GM18873 (cell line): ENCODE data around the gene CDC5L.
"Not testable (repeated sequence)": the region's sequence is repeated elsewhere in the genome, so short reads cannot be mapped to it uniquely, and the experiment has no call there.

Experiments
- ATAC-seq: cut with Tn5 transposase; IDR thresholded peaks from one replicate; pipeline ENCODE4 v1.9.1; 2021; ENCODE audit warnings: mild to moderate bottlenecking, moderate library complexity, moderate number of reproducible peaks; ENCODE audit not compliant: unreplicated experiment, low FRiP score

Gene CDC5L

DNA sequence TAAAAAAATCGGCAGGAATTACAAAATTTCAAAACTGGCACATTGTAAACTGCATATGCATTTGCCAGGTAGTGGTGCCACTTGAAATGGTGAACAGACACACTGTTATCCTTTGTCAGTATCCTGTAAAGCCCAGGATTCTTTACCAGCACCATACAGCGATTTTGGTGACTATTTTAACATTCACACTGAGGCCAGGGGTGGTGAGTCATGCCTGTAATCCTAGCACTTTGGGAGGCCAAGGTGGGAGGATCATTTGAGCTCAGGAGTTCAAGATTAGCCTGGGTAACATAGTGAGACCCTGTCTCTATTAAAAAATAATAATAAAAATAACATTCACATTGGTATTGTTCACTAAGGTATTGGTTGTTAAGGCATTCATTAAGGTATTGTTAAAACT lies 61.7 kb downstream of the CDC5L start:
- not testable (repeated sequence) for ATAC-seq

DNA sequence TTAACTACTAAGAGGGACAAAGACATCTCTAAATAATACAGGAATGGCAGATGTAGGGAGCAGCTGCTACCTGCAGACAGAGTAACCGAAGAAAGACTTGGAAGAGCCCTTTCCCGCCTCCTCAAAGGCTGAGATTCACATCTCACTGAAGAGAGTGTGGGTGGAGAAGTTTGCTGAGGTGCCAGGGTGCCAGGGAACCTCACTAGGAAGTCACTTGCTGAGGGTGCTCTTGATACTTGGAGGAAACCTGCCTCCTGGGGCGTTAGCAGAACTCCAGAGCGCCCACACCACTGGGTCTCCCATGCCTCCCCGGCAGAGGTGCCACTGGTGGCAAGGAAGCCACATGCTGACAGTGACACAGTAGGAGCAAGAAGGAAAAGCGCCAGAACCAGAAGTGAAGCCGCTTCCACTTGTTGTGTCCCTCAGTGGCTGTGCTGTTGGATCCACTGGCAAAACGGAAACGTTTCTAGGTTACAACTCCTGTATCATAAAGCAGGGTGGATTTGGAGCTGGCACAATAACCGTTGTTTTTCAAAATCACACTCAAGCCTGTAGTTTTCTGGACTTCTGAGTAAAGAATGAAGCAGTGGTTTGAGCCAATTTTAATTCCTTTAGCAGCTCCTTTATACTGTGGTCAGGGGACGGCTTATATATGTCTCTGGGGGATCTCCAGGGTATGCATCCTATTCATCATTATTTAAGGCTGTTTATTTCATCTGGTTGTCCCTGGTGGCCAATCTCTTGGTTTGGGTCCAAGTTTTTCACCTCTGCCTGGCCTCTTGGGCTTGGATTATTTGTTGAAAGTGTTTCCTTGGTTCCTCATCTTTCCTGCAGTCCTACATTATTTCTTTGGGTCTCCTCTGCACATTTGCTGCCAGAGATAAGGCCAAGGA lies 64.5 kb downstream of the CDC5L start:
- ATAC-seq, result no peak

DNA sequence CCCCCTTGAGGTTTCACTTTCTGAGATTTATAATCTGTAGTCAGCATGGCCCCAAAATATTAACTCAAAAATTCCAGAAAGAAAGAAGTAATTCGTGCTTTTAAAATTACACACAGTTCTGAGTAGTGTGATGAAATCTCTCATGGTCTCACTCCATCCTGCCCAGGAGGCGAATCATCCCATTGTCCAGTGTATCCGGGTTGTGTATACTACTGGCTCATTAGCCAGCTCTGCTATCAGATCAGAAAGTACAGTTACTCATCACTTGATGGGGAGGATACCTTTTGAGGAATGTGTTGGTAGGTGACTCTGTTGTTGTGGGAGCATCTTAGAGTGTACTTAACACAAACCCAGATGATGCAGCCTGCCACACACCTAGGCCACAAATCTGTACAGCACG lies 65.2 kb downstream of the CDC5L start:
- ATAC-seq, result no peak

DNA sequence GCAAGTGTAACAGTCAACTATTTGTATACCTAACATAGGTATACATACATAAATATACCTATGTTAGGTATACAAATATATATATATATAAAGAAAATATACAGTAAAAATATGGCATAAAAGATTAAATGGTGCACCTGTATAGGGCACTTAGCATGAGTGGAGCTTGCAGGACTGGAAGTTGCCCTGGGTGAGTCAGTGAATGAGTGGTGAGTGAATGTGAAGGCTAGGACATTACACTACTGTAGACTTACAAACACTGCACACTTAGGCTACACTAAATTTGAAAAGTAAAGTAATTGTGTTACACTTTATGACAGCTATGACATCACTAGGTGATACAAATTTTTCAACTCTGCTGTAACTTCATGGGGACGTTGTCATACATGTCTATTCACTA lies 65.6 kb downstream of the CDC5L start:
- ATAC-seq, result no peak

DNA sequence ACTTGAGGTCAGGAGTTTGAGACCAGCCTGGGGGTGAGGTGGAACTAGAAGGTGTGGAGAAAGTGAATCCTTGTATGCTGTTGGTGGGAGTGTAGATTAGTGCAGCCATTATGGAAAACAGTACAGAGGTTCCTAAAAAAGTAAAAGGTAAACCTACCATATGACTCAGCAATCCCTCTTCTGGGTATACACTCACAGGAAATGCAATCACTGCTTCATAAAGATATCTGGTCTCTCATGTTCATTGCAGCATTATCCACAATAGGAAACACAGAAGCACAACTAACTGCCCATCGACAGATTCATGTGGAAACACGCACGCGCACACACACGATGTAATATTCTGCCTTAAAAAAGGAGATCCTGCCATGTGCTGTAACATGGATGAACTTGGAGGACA lies 66.7 kb downstream of the CDC5L start:
- no peak for ATAC-seq

DNA sequence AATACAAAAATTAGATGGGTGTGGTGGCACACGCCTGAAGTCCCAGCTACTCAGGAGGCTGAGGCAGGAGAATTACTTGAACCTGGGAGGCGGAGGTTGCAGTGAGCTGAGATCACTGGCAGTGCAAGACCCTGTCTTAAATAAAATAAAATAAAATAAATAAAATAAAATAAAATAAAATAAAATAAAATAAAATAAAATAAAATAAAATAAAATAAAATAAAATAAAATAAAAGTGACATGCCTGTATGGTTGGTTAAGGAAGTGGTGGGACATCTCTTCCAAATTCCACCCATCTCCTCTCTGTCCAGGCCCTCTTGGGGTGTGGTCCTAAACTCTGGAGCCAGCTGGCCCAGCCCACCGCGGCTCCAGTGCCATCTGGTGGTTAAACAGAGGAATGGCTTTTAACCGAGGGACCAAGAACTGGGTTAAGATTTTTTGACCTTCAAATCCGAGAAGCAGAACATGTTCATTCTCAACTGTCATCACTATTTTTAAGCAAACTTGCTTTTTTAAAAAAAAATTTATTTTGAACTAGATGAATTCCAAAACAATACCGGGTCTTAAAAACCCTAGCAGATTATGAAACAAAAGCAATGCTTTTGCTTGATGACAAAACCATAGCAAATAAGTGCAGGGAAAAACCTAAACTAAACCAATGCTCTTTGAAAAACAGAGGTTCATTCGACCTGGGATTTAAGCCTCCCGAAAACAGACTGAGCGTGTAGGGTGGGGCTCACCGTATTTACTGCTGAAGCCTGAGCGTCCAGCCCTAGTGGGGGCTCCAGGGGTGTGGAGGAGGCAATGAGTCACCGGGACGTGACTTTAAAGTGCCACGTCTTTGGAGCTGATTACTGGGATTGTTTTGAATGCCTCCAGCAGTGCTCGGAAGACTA lies 68.8 kb downstream of the CDC5L start:
- ATAC-seq, result no peak

DNA sequence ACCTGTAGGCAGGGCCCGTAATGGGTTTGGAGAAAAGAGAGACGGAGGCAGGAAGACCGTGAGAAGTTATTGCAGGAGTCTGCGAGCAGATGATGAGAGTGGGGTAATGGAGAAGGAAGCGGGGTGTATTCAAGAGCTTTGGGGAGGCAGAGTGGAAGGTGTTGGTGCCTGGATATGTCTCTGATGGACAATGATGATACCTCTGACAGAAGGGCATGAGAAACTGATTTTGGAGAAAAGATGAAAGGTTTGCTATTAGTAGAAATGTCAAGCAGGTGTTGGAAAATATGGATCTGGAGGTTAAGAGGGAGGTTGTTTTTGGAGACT lies 69.4 kb downstream of the CDC5L start:
- no peak for ATAC-seq

DNA sequence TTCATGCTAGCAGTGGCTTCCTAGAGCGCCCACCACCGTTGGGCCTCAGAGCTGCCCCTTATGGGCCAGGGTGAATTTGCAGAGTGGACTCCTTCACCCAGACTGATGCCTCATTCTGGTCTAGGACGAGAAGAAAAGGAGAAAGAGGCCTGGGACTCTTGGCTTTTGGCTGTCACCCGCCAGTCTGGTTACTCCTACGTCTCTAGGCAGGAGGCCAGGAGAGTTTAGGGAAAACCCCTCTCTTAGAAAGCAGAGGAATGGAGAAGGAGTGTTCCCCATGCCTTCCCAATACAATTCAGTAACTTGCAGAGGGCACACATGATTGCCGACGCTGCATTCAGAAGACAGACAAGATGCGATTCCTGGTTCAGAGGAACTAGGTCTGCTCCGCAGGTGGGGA lies 70.1 kb downstream of the CDC5L start:
- no peak for ATAC-seq

DNA sequence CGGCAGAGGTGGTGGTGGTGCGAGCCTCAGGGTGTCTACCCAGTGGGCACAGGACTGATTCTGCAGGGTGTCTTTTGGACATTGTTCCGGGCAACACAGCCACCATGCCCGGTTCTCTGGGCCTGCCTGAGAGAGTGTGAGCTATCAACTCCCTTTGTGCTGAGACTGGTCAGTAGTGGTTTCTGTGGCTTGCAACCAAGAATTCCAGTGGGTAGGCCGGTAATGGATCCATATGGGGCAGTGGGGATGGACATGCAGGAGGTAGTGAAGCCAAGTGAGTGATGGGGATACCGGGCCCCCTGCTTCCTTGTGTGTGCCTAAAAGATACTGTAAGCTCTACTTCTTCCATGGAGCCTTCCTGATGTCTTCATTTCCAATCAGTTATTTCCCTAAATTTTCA lies 71.0 kb downstream of the CDC5L start:
- ATAC-seq, result no peak

DNA sequence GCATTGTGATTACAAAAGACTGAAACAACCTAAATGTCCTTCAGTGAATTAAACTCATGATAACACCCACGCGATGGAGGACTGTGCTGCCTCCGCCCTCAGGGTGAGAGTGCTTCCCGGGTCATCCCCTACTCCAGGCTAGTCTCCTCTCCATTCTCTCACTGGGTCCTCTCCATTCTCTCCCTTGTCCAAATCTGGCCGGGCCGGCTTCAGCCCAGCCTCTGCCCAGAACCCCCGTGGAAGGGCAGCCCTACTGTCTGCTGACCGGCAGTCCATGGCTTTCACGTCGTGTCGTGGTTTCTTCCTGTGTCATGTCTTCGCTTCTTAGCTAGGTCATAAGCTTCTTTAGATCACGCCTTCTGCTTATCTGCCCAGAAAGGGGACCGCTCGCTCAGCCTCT lies 74.8 kb downstream of the CDC5L start:
- no peak for ATAC-seq

DNA sequence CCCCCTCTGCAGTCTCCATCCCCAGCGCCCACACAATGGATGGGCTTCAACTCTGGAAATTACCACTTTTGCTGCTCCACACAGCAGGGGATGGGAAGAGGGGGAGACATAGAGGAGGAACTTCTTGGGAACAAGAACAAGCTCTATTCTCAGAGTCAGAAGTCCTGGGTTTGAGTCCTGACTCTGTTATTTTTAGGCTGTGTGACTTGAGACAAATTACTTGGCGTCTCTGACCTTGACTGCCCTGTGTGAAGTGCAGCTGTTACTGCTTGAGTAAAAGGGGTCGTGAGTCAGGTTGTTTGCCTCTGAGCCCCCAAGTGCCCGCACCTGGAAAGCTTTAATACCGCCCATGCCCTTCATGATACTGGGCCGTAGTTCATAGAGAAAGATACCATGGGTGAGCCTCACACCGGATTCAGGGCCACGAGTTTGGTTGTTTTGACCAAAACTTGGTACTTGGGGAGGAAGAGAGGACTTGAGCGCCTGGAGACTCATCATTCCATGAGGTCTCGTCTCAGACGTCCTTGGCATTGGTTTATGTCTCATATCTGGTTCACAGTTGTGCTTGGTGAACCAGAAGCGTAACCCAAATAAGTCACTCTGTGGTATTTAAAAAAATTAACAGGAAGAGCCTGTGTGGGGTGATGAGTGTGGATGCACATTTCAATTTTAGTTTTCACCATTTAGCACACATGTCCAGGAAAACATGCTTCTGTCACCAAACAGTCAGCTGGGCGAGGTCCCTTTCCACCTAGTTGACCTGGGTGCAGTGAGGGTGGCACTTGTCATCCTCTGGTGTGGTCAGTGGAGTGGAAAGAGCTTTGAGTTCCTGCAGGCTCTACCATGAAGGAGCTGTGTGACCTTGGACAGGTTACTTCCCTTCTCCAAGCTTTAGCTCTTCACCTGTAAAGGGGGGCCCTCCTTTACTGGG lies 75.6 kb downstream of the CDC5L start:
- ATAC-seq, result no peak

DNA sequence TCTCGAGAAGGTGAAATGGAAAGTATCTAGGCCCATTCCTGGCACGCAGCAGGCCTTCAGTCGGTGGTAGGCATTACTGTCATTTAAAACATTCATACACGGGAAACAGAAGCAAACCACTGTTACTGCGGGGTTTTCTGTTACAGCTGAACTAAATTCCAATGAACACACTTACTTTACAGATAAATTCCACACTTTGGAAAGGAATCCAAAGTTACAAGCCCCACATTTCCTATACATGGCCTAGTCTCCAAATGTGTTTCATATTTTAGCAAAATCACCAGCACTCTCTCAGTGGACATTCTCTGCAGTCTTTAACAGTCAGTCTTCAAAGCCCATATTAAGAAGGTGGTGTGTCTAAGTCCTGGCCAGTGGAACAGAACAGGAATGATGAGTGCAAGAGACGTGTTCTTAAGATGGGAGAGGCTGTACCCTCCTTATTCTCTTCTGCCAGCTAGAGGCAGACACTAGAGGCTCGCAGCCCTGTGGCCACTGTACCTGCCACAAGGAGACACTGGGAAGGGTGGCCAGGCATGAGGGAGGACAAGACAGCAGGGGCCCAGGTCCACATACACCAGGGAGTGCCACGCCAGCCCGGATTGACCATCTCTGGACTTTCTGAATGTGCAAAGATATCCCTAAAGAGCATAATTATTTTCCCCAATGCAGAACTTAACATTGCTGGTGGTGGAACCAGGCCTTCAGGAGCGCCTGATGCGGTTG lies 76.4 kb downstream of the CDC5L start:
- no peak for ATAC-seq

DNA sequence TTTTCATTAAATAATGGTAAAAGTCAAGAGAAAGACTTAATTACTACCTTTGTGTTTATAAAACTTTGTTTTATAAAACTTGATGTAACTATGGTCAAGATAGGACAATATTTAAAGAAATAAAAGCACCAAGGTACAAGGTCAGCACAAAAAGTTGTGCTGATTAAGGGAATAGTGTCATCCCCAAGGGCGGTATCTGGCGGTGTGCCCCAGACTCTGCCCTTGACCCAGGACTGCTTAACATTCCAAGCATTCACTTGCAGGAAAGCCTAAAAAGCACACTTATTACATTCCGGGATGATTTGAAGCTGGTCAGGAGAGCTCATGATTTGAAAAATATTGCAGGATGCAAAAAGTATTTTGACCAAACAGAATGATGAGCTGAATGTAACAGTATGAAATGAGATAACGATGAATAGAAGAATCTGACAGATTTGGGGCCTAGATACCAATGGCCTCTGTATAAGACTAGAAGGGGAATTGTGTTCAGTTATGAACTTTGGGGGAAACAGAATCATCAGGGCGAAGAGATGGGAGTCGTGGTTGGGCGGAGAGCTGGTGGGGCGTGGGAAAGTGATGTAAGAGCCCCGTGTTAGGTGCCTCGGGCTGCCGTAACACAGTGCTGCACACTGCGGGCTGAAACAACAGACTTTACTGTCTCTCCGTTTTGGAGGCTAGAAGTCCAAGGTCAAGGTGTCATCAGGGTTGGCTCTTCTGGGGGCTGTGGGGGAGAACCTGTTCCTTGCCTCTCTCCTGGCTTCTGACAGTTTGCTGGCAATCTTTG lies 77.2 kb downstream of the CDC5L start:
- no peak for ATAC-seq

DNA sequence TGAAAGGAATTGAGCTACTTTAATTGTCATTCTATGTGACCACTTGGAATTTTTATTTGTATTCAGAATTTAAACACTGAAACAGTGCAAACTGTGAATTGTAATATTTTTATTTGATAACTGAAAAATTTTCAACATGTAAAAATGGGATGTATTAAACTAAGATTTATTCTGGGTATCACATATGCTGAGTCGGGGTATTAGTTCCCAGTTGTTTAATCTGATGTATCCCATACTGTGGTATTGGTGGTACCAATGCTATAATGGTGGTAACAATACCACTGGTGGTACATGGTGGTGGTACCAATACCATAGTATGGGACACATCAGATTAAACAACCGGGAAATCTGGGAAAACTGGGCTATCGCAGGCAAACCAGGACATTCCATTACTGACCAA lies 79.4 kb downstream of the CDC5L start:
- ATAC-seq, result no peak

DNA sequence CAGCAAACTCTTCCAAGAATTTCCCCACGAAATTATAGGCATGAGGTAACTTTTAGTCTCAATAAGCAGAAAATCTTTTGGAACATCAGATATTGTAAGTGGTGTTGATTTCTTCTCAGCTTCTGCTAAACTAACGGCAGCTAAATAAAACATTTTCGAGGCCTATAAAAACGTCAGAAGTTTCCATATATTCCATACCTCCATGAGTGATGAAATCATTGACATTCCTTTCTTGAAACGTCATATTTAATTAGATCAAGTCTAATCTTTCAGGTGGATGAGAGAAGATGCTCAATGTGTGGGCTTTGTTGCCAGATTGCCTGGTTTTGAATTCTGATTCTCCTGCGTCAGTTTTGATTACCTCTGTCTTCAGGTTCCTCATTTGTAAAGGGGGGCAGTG lies 81.3 kb downstream of the CDC5L start:
- ATAC-seq, result no peak

DNA sequence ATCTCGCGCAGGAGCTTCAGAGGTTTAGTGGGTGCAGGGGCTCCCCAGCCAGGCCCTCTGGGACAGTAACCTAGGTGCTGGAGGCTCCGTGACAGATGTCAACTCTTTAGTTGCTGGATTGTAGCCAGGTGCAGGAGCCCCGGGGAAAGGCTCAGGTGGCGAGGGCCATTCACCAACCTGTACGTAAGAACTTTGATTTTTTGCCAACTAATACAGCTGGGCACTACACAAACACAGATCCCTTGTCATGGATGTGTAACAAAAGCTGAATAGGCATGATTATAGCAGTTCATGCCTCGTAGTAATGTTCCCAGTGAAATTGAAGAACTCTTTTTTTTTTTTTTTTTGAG lies 82.6 kb downstream of the CDC5L start:
- ATAC-seq, result no peak

DNA sequence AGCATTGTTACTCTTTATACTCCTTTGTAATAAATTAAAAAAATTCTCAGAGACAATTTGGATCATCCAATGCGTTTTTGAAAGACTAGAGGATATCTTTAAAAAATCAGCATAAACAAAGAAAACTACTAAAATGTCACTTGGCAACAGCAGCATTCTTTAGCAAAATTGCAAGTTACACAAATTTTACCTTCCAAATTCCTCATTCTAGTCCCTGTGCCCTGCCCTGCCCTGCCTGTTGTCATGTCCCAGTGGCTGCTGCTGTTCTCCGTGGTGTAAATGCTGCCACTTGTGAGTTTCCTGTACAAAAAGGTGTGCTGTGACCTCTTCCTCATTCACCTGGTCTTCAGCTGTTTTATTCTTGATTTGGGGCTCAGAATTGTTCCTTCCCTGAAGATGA lies 83.2 kb downstream of the CDC5L start:
- ATAC-seq, result no peak

DNA sequence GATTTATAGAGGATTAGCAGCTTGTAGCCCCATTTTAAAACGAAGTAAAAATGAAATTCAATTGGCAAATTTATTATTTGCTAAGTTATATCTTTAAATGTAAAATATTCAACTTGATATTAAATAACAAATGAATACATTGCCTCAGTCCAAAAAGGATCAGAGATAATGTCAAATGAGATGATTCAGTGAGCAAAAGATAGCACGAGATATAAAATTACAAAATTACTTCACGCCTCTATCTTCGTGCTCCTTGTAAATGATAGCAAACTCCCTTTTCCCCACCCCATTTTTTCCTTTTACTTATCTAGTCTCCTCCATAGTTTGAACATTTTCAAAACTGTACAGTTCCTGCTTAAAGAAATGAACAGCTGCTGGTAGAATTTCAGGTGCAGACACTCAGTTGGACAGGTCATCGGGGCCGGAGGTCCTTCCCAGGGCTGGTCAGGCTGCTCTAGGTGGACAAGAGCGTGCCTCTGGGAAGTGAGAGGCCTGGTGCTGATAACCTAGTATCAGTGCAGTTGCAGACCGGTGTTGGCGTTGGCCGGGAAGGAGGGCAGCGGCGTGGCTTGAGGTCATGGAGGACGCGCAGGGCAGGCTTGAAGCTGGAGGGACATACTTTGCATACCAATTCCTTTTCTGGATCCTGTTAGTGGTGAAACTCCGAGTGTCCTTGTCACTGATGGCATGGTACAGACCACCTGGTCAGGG lies 83.9 kb downstream of the CDC5L start:
- no peak for ATAC-seq
